DND-41 (cell line): ENCODE results near the gene VPS54.

ENCODE experiments used
- EZH2 ChIP-seq: IDR thresholded peaks from 3 replicates; pipeline ENCODE4 v1.6.1; 2012; ENCODE audit warnings: borderline replicate concordance, low read depth, mild to moderate bottlenecking, moderate library complexity, low read length, inconsistent platforms; ENCODE audit not compliant: severe bottlenecking
- TF ChIP-seq, protein P1 (sequence below): IDR thresholded peaks from 2 replicates; pipeline ENCODE4 v1.5.1; 2012; ENCODE audit warnings: borderline replicate concordance, low read length, moderate library complexity, mild to moderate bottlenecking; ENCODE audit not compliant: poor library complexity, severe bottlenecking; ENCODE audit errors: extremely low read depth

DNA sequence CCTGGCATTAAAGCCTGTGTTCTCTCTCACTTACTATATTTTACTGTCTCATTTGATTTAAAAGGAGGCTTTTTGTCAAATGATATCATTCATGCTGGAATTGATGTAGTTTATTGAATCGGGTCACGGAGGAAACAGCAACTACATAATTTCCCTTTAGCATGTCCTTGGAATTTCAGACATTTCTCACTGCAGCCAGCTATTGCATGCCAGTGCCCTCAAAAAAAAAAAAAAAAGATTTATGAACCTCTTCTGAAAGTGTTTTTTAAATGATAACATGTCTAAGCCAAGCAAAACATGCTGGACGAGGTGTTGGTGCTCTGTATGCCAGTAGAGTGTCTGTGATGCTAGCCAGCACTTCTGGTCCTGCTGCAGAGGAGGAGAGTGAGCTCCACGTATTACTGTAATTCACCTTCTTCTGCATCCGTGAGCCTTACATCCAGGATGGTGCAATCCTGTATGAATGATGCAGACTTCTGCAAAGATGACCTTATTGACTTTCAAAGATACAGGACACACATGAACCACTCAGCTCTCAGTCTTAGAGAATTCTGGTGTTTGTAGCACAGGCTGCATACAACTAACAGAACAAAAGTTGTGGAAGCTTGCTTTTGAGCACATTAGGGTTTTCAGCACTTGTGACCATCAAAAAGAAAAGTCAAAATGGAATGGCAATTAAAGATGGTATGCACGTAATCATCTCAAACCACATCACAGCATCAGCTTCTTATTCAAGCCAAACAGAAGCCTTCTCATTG is 146.5 kb downstream of the VPS54 start:
- TF ChIP-seq, protein P1, sequence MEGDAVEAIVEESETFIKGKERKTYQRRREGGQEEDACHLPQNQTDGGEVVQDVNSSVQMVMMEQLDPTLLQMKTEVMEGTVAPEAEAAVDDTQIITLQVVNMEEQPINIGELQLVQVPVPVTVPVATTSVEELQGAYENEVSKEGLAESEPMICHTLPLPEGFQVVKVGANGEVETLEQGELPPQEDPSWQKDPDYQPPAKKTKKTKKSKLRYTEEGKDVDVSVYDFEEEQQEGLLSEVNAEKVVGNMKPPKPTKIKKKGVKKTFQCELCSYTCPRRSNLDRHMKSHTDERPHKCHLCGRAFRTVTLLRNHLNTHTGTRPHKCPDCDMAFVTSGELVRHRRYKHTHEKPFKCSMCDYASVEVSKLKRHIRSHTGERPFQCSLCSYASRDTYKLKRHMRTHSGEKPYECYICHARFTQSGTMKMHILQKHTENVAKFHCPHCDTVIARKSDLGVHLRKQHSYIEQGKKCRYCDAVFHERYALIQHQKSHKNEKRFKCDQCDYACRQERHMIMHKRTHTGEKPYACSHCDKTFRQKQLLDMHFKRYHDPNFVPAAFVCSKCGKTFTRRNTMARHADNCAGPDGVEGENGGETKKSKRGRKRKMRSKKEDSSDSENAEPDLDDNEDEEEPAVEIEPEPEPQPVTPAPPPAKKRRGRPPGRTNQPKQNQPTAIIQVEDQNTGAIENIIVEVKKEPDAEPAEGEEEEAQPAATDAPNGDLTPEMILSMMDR = no peak
- TF ChIP-seq EZH2 = no peak
